ENCODE results near the gene SHTN1. TPM values are rescaled to one million over a fixed set of nuclear protein-coding genes. Genes with fewer than 3 reads are reported as not detected.

SHTN1 gene
- total RNA-seq, 2 experiments from 2014 or later = 0.37 to 0.43 TPM

- DNase-seq (no peak), ATAC-seq (no peak)
- intact Hi-C loops (cut with DNase I, micrococcal nuclease) = no loop called here
- peaks cover 13% of the 10 kb centered on the region for H3K4me1 Mint-ChIP-seq
- no peaks in the 10 kb centered on the region for H3K9me3 Mint-ChIP-seq (ENCODE audit: low read depth)
- H3K36me3 Mint-ChIP-seq (ENCODE audit: low read depth) = no peaks in the 10 kb centered on the region
- ChIA-PET POLR2A (no interaction called here), CTCF (no interaction called here)
- no peak overlapping the region for H3K27ac Mint-ChIP-seq
- H3K4me3 Mint-ChIP-seq = no peak overlapping the region
- peaks cover 46% of the 10 kb centered on the region for H3K27me3 Mint-ChIP-seq
These were observed 159.2 kb downstream of the SHTN1 start for GRCh38 chr10:116845823-116846222.

GRCh38 chr10:116840389-116841075 lies 164.5 kb downstream of the SHTN1 start:
- Mint-ChIP-seq H3K27me3 (peaks cover 8% of the 10 kb centered on the region), H3K4me1 (no peaks in the 10 kb centered on the region), H3K36me3 (ENCODE audit: low read depth) (no peaks in the 10 kb centered on the region), H3K9me3 (ENCODE audit: low read depth) (no peaks in the 10 kb centered on the region), H3K27ac (no peak overlapping the region), H3K4me3 (no peak overlapping the region)
- DNase-seq = no peak
- ChIA-PET CTCF (interaction anchor here (0.6 kb wide), 1 partner anchor 41 kb away, joined by 5 read pairs; no protein-coding TSS in a partner anchor), POLR2A (no interaction called here)
- no peak for ATAC-seq
- intact Hi-C loops (cut with DNase I, micrococcal nuclease) = no loop called here

GRCh38 chr10:116838143-116838725 lies 166.8 kb downstream of the SHTN1 start:
- DNase-seq (no peak), ATAC-seq (no peak)
- intact Hi-C loops (cut with DNase I, micrococcal nuclease) = no loop called here
- CTCF ChIA-PET = no interaction called here
- H3K27me3 Mint-ChIP-seq = peaks cover 4% of the 10 kb centered on the region
- H3K4me3 Mint-ChIP-seq = no peak overlapping the region
- H3K27ac Mint-ChIP-seq = no peak overlapping the region
- H3K4me1 Mint-ChIP-seq = no peaks in the 10 kb centered on the region
- H3K9me3 Mint-ChIP-seq (ENCODE audit: low read depth) = no peaks in the 10 kb centered on the region
- POLR2A ChIA-PET = no interaction called here
- H3K36me3 Mint-ChIP-seq (ENCODE audit: low read depth) = no peaks in the 10 kb centered on the region

- Mint-ChIP-seq H3K27me3 (peaks cover 2% of the 10 kb centered on the region), H3K4me1 (no peaks in the 10 kb centered on the region), H3K9me3 (ENCODE audit: low read depth) (no peaks in the 10 kb centered on the region), H3K36me3 (ENCODE audit: low read depth) (no peaks in the 10 kb centered on the region), H3K27ac (no peak overlapping the region), H3K4me3 (no peak overlapping the region)
- CTCF ChIA-PET = interaction anchor here (0.6 to 0.8 kb wide), 3 partner anchors 20 to 377 kb away, joined by 3 read pairs; no protein-coding TSS in a partner anchor
- intact Hi-C loops (cut with DNase I, micrococcal nuclease) = no loop called here
- no peak for ATAC-seq
- POLR2A ChIA-PET = no interaction called here
- DNase-seq = no peak
These were observed 168.0 kb downstream of the SHTN1 start for GRCh38 chr10:116836902-116837523.

- peaks cover 2% of the 10 kb centered on the region for H3K27me3 Mint-ChIP-seq
- POLR2A ChIA-PET = no interaction called here
- H3K4me3 Mint-ChIP-seq = no peak overlapping the region
- intact Hi-C loops (cut with DNase I, micrococcal nuclease) = no loop called here
- H3K4me1 Mint-ChIP-seq = no peaks in the 10 kb centered on the region
- CTCF ChIA-PET = no interaction called here
- DNase-seq = no peak
- no peak for ATAC-seq
- no peak overlapping the region for H3K27ac Mint-ChIP-seq
- no peaks in the 10 kb centered on the region for H3K9me3 Mint-ChIP-seq (ENCODE audit: low read depth)
- no peaks in the 10 kb centered on the region for H3K36me3 Mint-ChIP-seq (ENCODE audit: low read depth)
These were observed 168.9 kb downstream of the SHTN1 start for GRCh38 chr10:116836083-116836482.

GRCh38 chr10:116835658-116836057 lies 169.3 kb downstream of the SHTN1 start:
- intact Hi-C loops (cut with DNase I, micrococcal nuclease) = no loop called here
- no peak for ATAC-seq
- ChIA-PET POLR2A (no interaction called here), CTCF (no interaction called here)
- Mint-ChIP-seq H3K9me3 (ENCODE audit: low read depth) (no peaks in the 10 kb centered on the region), H3K4me3 (no peak overlapping the region), H3K4me1 (no peaks in the 10 kb centered on the region), H3K36me3 (ENCODE audit: low read depth) (no peaks in the 10 kb centered on the region), H3K27me3 (peaks cover 2% of the 10 kb centered on the region), H3K27ac (no peak overlapping the region)
- DNase-seq = no peak

GRCh38 chr10:116833986-116834985 lies 170.7 kb downstream of the SHTN1 start:
- intact Hi-C loops (cut with DNase I, micrococcal nuclease) = no loop called here
- ChIA-PET POLR2A (no interaction called here), CTCF (no interaction called here)
- no peak for DNase-seq
- no peak for ATAC-seq
- Mint-ChIP-seq H3K36me3 (ENCODE audit: low read depth) (no peaks in the 10 kb centered on the region), H3K27ac (no peak overlapping the region), H3K27me3 (peaks cover 2% of the 10 kb centered on the region), H3K9me3 (ENCODE audit: low read depth) (no peaks in the 10 kb centered on the region), H3K4me1 (no peaks in the 10 kb centered on the region), H3K4me3 (no peak overlapping the region)

GRCh38 chr10:116831790-116832189 lies 173.2 kb downstream of the SHTN1 start:
- DNase-seq (no peak), ATAC-seq (no peak)
- Mint-ChIP-seq H3K36me3 (ENCODE audit: low read depth) (no peaks in the 10 kb centered on the region), H3K9me3 (ENCODE audit: low read depth) (no peaks in the 10 kb centered on the region), H3K4me1 (no peaks in the 10 kb centered on the region), H3K27me3 (peaks cover 2% of the 10 kb centered on the region), H3K27ac (no peak overlapping the region), H3K4me3 (no peak overlapping the region)
- ChIA-PET CTCF (no interaction called here), POLR2A (no interaction called here)
- intact Hi-C loops (cut with DNase I, micrococcal nuclease) = no loop called here

Other genes starting within 250 kb of the SHTN1 start
- not detected for gene ENO4, start 155.7 kb downstream of the SHTN1 start, total RNA-seq
- not detected for gene VAX1, start 133.1 kb upstream of the SHTN1 start, total RNA-seq
- not detected for gene KCNK18, start 192.3 kb upstream of the SHTN1 start, total RNA-seq
- gene SLC18A2, start 235.9 kb upstream of the SHTN1 start, total RNA-seq = under 1 TPM; 0.14 to 0.21 TPM